Measurements from ENCODE around the gene DPF3. TPM values are rescaled to one million over a fixed set of nuclear protein-coding genes. Genes with fewer than 3 reads are reported as not detected.

Gene DPF3
- total RNA-seq, 1 donor from 2014 or later, result 1.3 TPM

DNA sequence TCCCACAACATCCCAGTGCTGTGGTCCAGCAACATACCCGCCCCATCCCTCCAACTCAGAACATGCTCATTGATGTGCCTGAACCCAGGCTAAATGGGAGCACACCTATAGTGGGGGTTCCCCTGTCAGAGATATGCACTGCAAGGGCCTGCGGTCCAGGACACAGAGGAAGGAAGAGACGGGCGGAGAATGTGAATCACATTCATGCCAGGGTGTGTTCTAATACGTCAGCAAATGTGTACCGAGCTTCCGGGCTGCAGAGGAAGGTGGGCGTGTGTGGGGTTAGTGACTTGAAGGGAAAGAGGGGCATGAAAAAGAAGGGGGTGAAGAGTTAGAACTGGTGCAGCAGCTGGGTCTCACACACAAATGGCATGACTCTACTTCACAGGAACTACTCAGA, 83.7 kb downstream of the DPF3 start:
- no peak for DNase-seq (ENCODE audit: low read depth, low spot score)
- no peak overlapping the region for H3K27ac Mint-ChIP-seq (ENCODE audit: unreplicated experiment)
- H3K4me1 Mint-ChIP-seq, result peaks cover 5% of the 10 kb centered on the region
- H3K27me3 Mint-ChIP-seq (ENCODE audit: low read depth), result no peaks in the 10 kb centered on the region
- H3K4me3 Mint-ChIP-seq, result no peak overlapping the region
- TF ChIP-seq, protein P1, sequence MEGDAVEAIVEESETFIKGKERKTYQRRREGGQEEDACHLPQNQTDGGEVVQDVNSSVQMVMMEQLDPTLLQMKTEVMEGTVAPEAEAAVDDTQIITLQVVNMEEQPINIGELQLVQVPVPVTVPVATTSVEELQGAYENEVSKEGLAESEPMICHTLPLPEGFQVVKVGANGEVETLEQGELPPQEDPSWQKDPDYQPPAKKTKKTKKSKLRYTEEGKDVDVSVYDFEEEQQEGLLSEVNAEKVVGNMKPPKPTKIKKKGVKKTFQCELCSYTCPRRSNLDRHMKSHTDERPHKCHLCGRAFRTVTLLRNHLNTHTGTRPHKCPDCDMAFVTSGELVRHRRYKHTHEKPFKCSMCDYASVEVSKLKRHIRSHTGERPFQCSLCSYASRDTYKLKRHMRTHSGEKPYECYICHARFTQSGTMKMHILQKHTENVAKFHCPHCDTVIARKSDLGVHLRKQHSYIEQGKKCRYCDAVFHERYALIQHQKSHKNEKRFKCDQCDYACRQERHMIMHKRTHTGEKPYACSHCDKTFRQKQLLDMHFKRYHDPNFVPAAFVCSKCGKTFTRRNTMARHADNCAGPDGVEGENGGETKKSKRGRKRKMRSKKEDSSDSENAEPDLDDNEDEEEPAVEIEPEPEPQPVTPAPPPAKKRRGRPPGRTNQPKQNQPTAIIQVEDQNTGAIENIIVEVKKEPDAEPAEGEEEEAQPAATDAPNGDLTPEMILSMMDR (conservative IDR thresholded peaks at IDR 0.05), result no peak
- H3K36me3 Mint-ChIP-seq (ENCODE audit: low read depth), result no peaks in the 10 kb centered on the region
- H3K9me3 Mint-ChIP-seq, result no peaks in the 10 kb centered on the region

- Mint-ChIP-seq H3K4me1 (peaks cover 15% of the 10 kb centered on the region), H3K27ac (ENCODE audit: unreplicated experiment) (no peak overlapping the region), H3K4me3 (no peak overlapping the region), H3K9me3 (peaks cover 4% of the 10 kb centered on the region), H3K36me3 (ENCODE audit: low read depth) (no peaks in the 10 kb centered on the region), H3K27me3 (ENCODE audit: low read depth) (no peaks in the 10 kb centered on the region)
- TF ChIP-seq, protein P1 (conservative IDR thresholded peaks at IDR 0.05), result no peak
- no peak for DNase-seq (ENCODE audit: low read depth, low spot score)
Measured at GRCh38 chr14:72809063-72809462, 84.8 kb downstream of the DPF3 start.

DNA sequence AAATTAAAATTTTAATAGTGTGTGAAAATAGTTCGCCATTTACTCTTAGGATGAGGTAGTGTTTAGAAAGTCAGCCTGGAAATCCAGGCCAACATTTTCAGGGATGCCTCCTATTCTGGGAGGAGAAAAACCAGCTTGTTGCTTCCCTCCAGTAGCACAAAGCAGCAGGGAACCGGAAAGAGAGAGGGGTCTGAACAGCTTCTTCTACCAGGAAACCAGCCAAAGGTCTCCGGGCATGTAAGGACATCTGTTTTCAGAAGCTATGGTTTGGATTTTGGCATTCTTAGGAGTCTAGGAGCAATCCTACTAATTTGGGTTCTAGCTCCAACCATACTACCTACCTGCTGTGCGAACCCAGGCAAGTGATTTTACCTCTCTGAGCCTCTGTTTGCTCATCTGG, 85.3 kb downstream of the DPF3 start:
- Mint-ChIP-seq H3K9me3 (peaks cover 4% of the 10 kb centered on the region), H3K27me3 (ENCODE audit: low read depth) (no peaks in the 10 kb centered on the region), H3K4me1 (peaks cover 20% of the 10 kb centered on the region), H3K4me3 (no peak overlapping the region), H3K36me3 (ENCODE audit: low read depth) (no peaks in the 10 kb centered on the region), H3K27ac (ENCODE audit: unreplicated experiment) (no peak overlapping the region)
- TF ChIP-seq, protein P1 (conservative IDR thresholded peaks at IDR 0.05), result no peak
- no peak for DNase-seq (ENCODE audit: low read depth, low spot score)

DNA sequence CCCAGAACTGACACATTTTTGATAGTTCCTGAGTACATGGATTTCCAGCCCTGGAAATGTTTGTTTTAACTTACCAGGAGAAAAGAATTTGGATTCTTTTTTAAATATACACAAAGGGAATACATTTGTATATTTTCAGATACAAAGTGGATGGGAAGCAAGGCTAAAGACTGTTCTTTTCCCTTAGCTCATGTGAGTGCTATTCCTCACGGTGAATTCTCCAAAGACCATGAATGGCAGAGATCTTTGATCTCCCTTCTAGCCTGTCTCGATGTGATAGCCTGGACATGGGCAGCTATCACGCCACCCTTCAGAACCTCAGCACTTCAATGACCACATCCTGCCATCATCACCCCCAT, 91.3 kb downstream of the DPF3 start:
- H3K4me1 Mint-ChIP-seq, result peaks cover 26% of the 10 kb centered on the region
- DNase-seq (ENCODE audit: low read depth, low spot score), result no peak
- no peaks in the 10 kb centered on the region for H3K27me3 Mint-ChIP-seq (ENCODE audit: low read depth)
- no peak overlapping the region for H3K27ac Mint-ChIP-seq (ENCODE audit: unreplicated experiment)
- TF ChIP-seq, protein P1 (conservative IDR thresholded peaks at IDR 0.05), result no peak
- no peaks in the 10 kb centered on the region for H3K36me3 Mint-ChIP-seq (ENCODE audit: low read depth)
- no peak overlapping the region for H3K4me3 Mint-ChIP-seq
- peaks cover 10% of the 10 kb centered on the region for H3K9me3 Mint-ChIP-seq

GRCh38 chr14:72801836-72802587, 91.9 kb downstream of the DPF3 start:
- no peaks in the 10 kb centered on the region for H3K36me3 Mint-ChIP-seq (ENCODE audit: low read depth)
- no peak overlapping the region for H3K27ac Mint-ChIP-seq (ENCODE audit: unreplicated experiment)
- H3K27me3 Mint-ChIP-seq (ENCODE audit: low read depth), result no peaks in the 10 kb centered on the region
- TF ChIP-seq, protein P1 (conservative IDR thresholded peaks at IDR 0.05), result no peak
- H3K9me3 Mint-ChIP-seq, result peaks cover 10% of the 10 kb centered on the region
- H3K4me1 Mint-ChIP-seq, result peaks cover 30% of the 10 kb centered on the region
- H3K4me3 Mint-ChIP-seq, result no peak overlapping the region
- DNase-seq (ENCODE audit: low read depth, low spot score), result no peak
